Trophoblast cell (in vitro differentiated cells and primary cell): ENCODE data around the gene DSTN.

Experiments used
- DNase-seq, 2 donors: peaks; one replicate each; pipeline ENCODE4 v3.0.0-alpha.2; 2016
- H2AFZ ChIP-seq: 2 replicates; pipeline ENCODE4 v1.6.1; 2013; ENCODE audit warnings: low read length, moderate library complexity, mild to moderate bottlenecking; ENCODE audit not compliant: insufficient read depth, poor library complexity
- H2AK5ac ChIP-seq: 2 replicates; pipeline ENCODE4 v1.6.1; 2013; ENCODE audit warnings: mild to moderate bottlenecking, low read length
- H2BK120ac ChIP-seq: 2 replicates; pipeline ENCODE4 v1.6.1; 2013; ENCODE audit warnings: low read length, mild to moderate bottlenecking, moderate library complexity; ENCODE audit not compliant: insufficient read depth, poor library complexity
- H2BK12ac ChIP-seq: 2 replicates; pipeline ENCODE4 v1.6.1; 2013; ENCODE audit warnings: mild to moderate bottlenecking, low read length, moderate library complexity
- H2BK5ac ChIP-seq: 2 replicates; pipeline ENCODE4 v1.6.1; 2013; ENCODE audit warnings: low read length, low read depth, moderate library complexity, mild to moderate bottlenecking; ENCODE audit not compliant: poor library complexity
- H3K14ac ChIP-seq: 2 replicates; pipeline ENCODE4 v1.6.1; 2013; ENCODE audit warnings: mild to moderate bottlenecking, low read length
- H3K18ac ChIP-seq: 2 replicates; pipeline ENCODE4 v1.6.1; 2013; ENCODE audit warnings: mild to moderate bottlenecking, low read length
- H3K23ac ChIP-seq: 2 replicates; pipeline ENCODE4 v1.6.1; 2013; ENCODE audit warnings: low read length
- H3K27ac ChIP-seq: 2 replicates; pipeline ENCODE4 v1.5.1; 2013; ENCODE audit warnings: low read depth, mild to moderate bottlenecking, inconsistent platforms, low read length, moderate library complexity
- H3K27me3 ChIP-seq: 2 replicates; pipeline ENCODE4 v1.6.1; 2013; ENCODE audit warnings: inconsistent platforms, mild to moderate bottlenecking, low read length, moderate library complexity; ENCODE audit not compliant: insufficient read depth
- H3K36me3 ChIP-seq, 2 experiments: 1 replicate in 1 of 2; 2 replicates in 1 of 2; pipeline ENCODE4 v1.6.1; 2013; ENCODE audit warnings: low read length in 2 of 2, mild to moderate bottlenecking in 2 of 2, moderate library complexity in 1 of 2; ENCODE audit not compliant: insufficient read depth in 2 of 2, control insufficient read depth in 1 of 2
- H3K4ac ChIP-seq: 2 replicates; pipeline ENCODE4 v1.6.1; 2013; ENCODE audit warnings: low read depth, mild to moderate bottlenecking, low read length, moderate library complexity
- H3K4me1 ChIP-seq, 2 experiments: 1 replicate in 1 of 2; 2 replicates in 1 of 2; pipeline ENCODE4 v1.6.1; 2013; ENCODE audit warnings: low read length in 2 of 2, mild to moderate bottlenecking in 2 of 2, moderate library complexity in 1 of 2; ENCODE audit not compliant: insufficient read depth in 2 of 2, control insufficient read depth in 1 of 2
- H3K4me2 ChIP-seq: 2 replicates; pipeline ENCODE4 v1.6.1; 2013; ENCODE audit warnings: inconsistent platforms, mild to moderate bottlenecking, low read length, moderate library complexity
- H3K4me3 ChIP-seq: 2 replicates; pipeline ENCODE4 v1.5.1; 2013; ENCODE audit warnings: mild to moderate bottlenecking, low read depth, low read length, inconsistent platforms
- H3K79me1 ChIP-seq: one replicate; pipeline ENCODE4 v1.6.1; 2013; ENCODE audit warnings: low read length
- H3K79me2 ChIP-seq: 2 replicates; pipeline ENCODE4 v1.6.1; 2013; ENCODE audit warnings: low read length, mild to moderate bottlenecking; ENCODE audit not compliant: control insufficient read depth, insufficient read depth, poor library complexity
- H3K9ac ChIP-seq: 2 replicates; pipeline ENCODE4 v1.6.1; 2013; ENCODE audit warnings: mild to moderate bottlenecking, low read length
- H3K9me3 ChIP-seq: 2 replicates; pipeline ENCODE4 v1.6.1; 2013; ENCODE audit warnings: low read depth, mild to moderate bottlenecking, control low read depth, inconsistent platforms, low read length; ENCODE audit not compliant: insufficient read depth
- H4K12ac ChIP-seq: 2 replicates; pipeline ENCODE4 v1.6.1; 2013; ENCODE audit warnings: low read depth, mild to moderate bottlenecking, low read length, moderate library complexity
- H4K8ac ChIP-seq: 2 replicates; pipeline ENCODE4 v1.6.1; 2013; ENCODE audit warnings: low read depth, mild to moderate bottlenecking, low read length, moderate library complexity
- H4K91ac ChIP-seq: one replicate; pipeline ENCODE4 v1.6.1; 2013; ENCODE audit warnings: low read depth, mild to moderate bottlenecking, low read length, moderate library complexity
- WGBS: extraction: QIAGEN DNeasy Blood & Tissue Kit; methylation state at CpG from one replicate; pipeline ENCODE4 v1.1.7; 2013; ENCODE audit warnings: missing lambda C conversion rate; ENCODE audit not compliant: insufficient read length, insufficient coverage; ENCODE audit errors: extremely low coverage; 5-methylcytosine and 5-hydroxymethylcytosine counted together

Gene DSTN

GRCh38 chr20:17557675-17558006 lies 12.2 kb upstream of the DSTN start:
- Histone ChIP-seq H3K4me1 (peaks cover 11 to 18% of the 10 kb centered on the region in 2 experiments), H3K27me3 (no peaks in the 10 kb centered on the region), H3K27ac (peak overlapping the region; percentile 93), H3K23ac (no peak overlapping the region), H4K8ac (peak overlapping the region; percentile 40), H2BK5ac (peak overlapping the region; percentile 77), H3K9ac (no peak overlapping the region), H3K14ac (no peak overlapping the region), H4K91ac (peak overlapping the region; percentile 86), H3K4ac (no peak overlapping the region), H4K12ac (no peak overlapping the region), H3K4me3 (no peak overlapping the region), H3K79me2 (peaks cover 2% of the 10 kb centered on the region), H3K79me1 (peaks cover 18% of the 10 kb centered on the region), H2BK12ac (peak overlapping the region; percentile 94), H3K4me2 (peak overlapping the region; percentile 53), H2BK120ac (peak overlapping the region; percentile 90), H3K36me3 (no peaks in the 10 kb centered on the region), H2AK5ac (no peak overlapping the region), H3K18ac (peak overlapping the region; percentile 79), H3K9me3 (no peaks in the 10 kb centered on the region), H2AFZ (peak overlapping the region; percentile 12)
- peak; percentile 65 to 90 for DNase-seq
- WGBS, result no CpG with 5 or more reads among the region's 3 CpGs

GRCh38 chr20:17558154-17558940 lies 11.5 kb upstream of the DSTN start:
- Histone ChIP-seq H3K27me3 (no peaks in the 10 kb centered on the region), H3K18ac (peak overlapping the region; percentile 52), H3K4ac (peak overlapping the region; percentile 78), H2BK5ac (peak overlapping the region; percentile 94), H3K4me2 (peak overlapping the region; percentile 37), H3K4me1 (peaks cover 15 to 22% of the 10 kb centered on the region in 2 experiments), H3K36me3 (no peaks in the 10 kb centered on the region), H3K9me3 (no peaks in the 10 kb centered on the region), H4K91ac (peak overlapping the region; percentile 95), H2AK5ac (peak overlapping the region; percentile 90), H2AFZ (no peak overlapping the region), H3K79me2 (peaks cover 2% of the 10 kb centered on the region), H4K12ac (no peak overlapping the region), H4K8ac (peak overlapping the region; percentile 62), H3K27ac (peak overlapping the region; percentile 92), H2BK12ac (peak overlapping the region; percentile 97), H3K9ac (no peak overlapping the region), H3K23ac (no peak overlapping the region), H3K4me3 (no peak overlapping the region), H3K14ac (peak overlapping the region; percentile 82), H3K79me1 (peaks cover 22% of the 10 kb centered on the region), H2BK120ac (peak overlapping the region; percentile 94)
- DNase-seq, result peak; percentile 56 to 91
- WGBS, result no CpG with 5 or more reads among the region's 7 CpGs

- Histone ChIP-seq H4K12ac (no peak overlapping the region), H2BK5ac (no peak overlapping the region), H3K9me3 (no peaks in the 10 kb centered on the region), H3K36me3 (no peaks in the 10 kb centered on the region), H3K18ac (no peak overlapping the region), H2AFZ (no peak overlapping the region), H3K4ac (no peak overlapping the region), H3K27me3 (no peaks in the 10 kb centered on the region), H2BK120ac (no peak overlapping the region), H3K23ac (no peak overlapping the region), H2AK5ac (no peak overlapping the region), H2BK12ac (no peak overlapping the region), H3K4me1 (peaks cover 18 to 25% of the 10 kb centered on the region in 2 experiments), H3K9ac (no peak overlapping the region), H3K27ac (peak overlapping the region; percentile 92), H3K14ac (no peak overlapping the region), H3K79me2 (peaks cover 2% of the 10 kb centered on the region), H4K8ac (no peak overlapping the region), H4K91ac (no peak overlapping the region), H3K4me2 (no peak overlapping the region), H3K4me3 (no peak overlapping the region), H3K79me1 (peaks cover 22% of the 10 kb centered on the region)
- no peak for DNase-seq
- WGBS, result no CpG with 5 or more reads among the region's 1 CpG
Measured at GRCh38 chr20:17558941-17559304, 11.0 kb upstream of the DSTN start.

- Histone ChIP-seq H3K4me2 (no peak overlapping the region), H3K4me1 (peaks cover 21 to 25% of the 10 kb centered on the region in 2 experiments), H2AK5ac (peak overlapping the region; percentile 31), H3K9ac (no peak overlapping the region), H3K4ac (no peak overlapping the region), H4K8ac (no peak overlapping the region), H2BK5ac (no peak overlapping the region), H2BK120ac (peak overlapping the region; percentile 20), H3K27ac (peak overlapping the region; percentile 92), H3K79me1 (peaks cover 22% of the 10 kb centered on the region), H3K27me3 (no peaks in the 10 kb centered on the region), H2AFZ (no peak overlapping the region), H4K12ac (no peak overlapping the region), H3K79me2 (peaks cover 2% of the 10 kb centered on the region), H4K91ac (peak overlapping the region; percentile 33), H3K9me3 (no peaks in the 10 kb centered on the region), H3K23ac (no peak overlapping the region), H3K18ac (no peak overlapping the region), H2BK12ac (peak overlapping the region; percentile 37), H3K36me3 (no peaks in the 10 kb centered on the region), H3K4me3 (no peak overlapping the region), H3K14ac (peak overlapping the region; percentile 16)
- peak; percentile 52 to 76 for DNase-seq
- no CpG with 5 or more reads among the region's 6 CpGs for WGBS
Measured at GRCh38 chr20:17559338-17559737, 10.5 kb upstream of the DSTN start.
